Lower lobe of right lung (tissue), 2 donors: ENCODE data around the gene RECK. TPM values are rescaled to one million over a fixed set of nuclear protein-coding genes. Genes with fewer than 3 reads are reported as not detected.

Experiments
- ATAC-seq, 2 donors: fragments of 200-7000 bp; cut with Tn5 transposase; one replicate each; pipeline ENCODE4 v1.9.1; 2020 to 2022; ENCODE audit warnings: mild to moderate bottlenecking in 2 of 2, moderate library complexity in 2 of 2
- DNase-seq: peaks from one replicate; pipeline ENCODE4 v3.0.0-alpha.2; 2020
- H3K27ac ChIP-seq: fragments of 200-600 bp; one replicate; pipeline ENCODE4 v1.8.0; 2022
- H3K27me3 ChIP-seq: fragments of 200-600 bp; one replicate; pipeline ENCODE4 v1.8.0; 2022; ENCODE audit warnings: low read depth
- H3K36me3 ChIP-seq: fragments of 200-600 bp; one replicate; pipeline ENCODE4 v1.8.0; 2022; ENCODE audit warnings: mild to moderate bottlenecking
- H3K4me1 ChIP-seq: fragments of 200-600 bp; one replicate; pipeline ENCODE4 v1.8.0; 2022
- H3K4me3 ChIP-seq: fragments of 200-600 bp; one replicate; pipeline ENCODE4 v1.8.0; 2022; ENCODE audit warnings: mild to moderate bottlenecking
- H3K9me3 ChIP-seq: fragments of 200-600 bp; one replicate; pipeline ENCODE4 v1.8.0; 2022
- CTCF ChIP-seq: fragments of 200-600 bp; IDR thresholded peaks from one replicate; pipeline ENCODE4 v1.8.0; 2022; ENCODE audit warnings: antibody characterized with exemption, mild to moderate bottlenecking
- intact Hi-C: fragments of 100-400 bp; cut with DNase I; formaldehyde crosslinking; loops from one replicate; pipeline ENCODE4 v1.11.0; 2022
- total RNA-seq: library from RNA; stranded (reverse); fragmentation: NEBNext Ultra II Directional; extraction: Animal tissue kit (Norgen Biotek cat#: 25700); gene quantifications from one replicate; pipeline ENCODE4 v1.2.1, GENCODE V29; 2021
- donor health status: DM: no; HTN: yes; CAD: no; lungs with severe emphysema.

RECK gene
- total RNA-seq, 1 donor from 2014 or later, result 15.2 TPM

- DNase-seq, result no peak
- H3K4me3 ChIP-seq, result no peak overlapping the region
- H3K27ac ChIP-seq, result no peak overlapping the region
- peaks cover 12% of the 10 kb centered on the region for H3K4me1 ChIP-seq
- ATAC-seq, result no peak
- no peak for TF ChIP-seq CTCF
- H3K36me3 ChIP-seq, result peaks cover 24% of the 10 kb centered on the region
- intact Hi-C loops, result no loop called here
- H3K9me3 ChIP-seq, result no peaks in the 10 kb centered on the region
- no peaks in the 10 kb centered on the region for H3K27me3 ChIP-seq
These were observed 86.8 kb downstream of the RECK start for GRCh38 chr9:36123515-36123914.

- intact Hi-C loops, result no loop called here
- Histone ChIP-seq H3K4me3 (no peak overlapping the region), H3K4me1 (peaks cover 8% of the 10 kb centered on the region), H3K9me3 (no peaks in the 10 kb centered on the region), H3K27ac (no peak overlapping the region), H3K36me3 (peaks cover 24% of the 10 kb centered on the region), H3K27me3 (no peaks in the 10 kb centered on the region)
- ATAC-seq, result no peak
- no peak for TF ChIP-seq CTCF
- DNase-seq, result no peak
These were observed 88.5 kb downstream of the RECK start for GRCh38 chr9:36125062-36125855.

GRCh38 chr9:36126016-36126730, 89.5 kb downstream of the RECK start:
- Histone ChIP-seq H3K4me3 (no peak overlapping the region), H3K27me3 (no peaks in the 10 kb centered on the region), H3K9me3 (no peaks in the 10 kb centered on the region), H3K4me1 (peaks cover 8% of the 10 kb centered on the region), H3K36me3 (peaks cover 23% of the 10 kb centered on the region), H3K27ac (peak overlapping the region; percentile 6)
- TF ChIP-seq CTCF, result no peak
- ATAC-seq (no peak), DNase-seq (no peak)
- intact Hi-C loops, result no loop called here

- no peak overlapping the region for H3K4me3 ChIP-seq
- DNase-seq, result no peak
- no peak for TF ChIP-seq CTCF
- H3K36me3 ChIP-seq, result peaks cover 8% of the 10 kb centered on the region
- H3K4me1 ChIP-seq, result peaks cover 8% of the 10 kb centered on the region
- intact Hi-C loops, result no loop called here
- H3K9me3 ChIP-seq, result no peaks in the 10 kb centered on the region
- peak; percentile 79 to 88 for ATAC-seq
- H3K27ac ChIP-seq, result peak overlapping the region; percentile 41
- H3K27me3 ChIP-seq, result no peaks in the 10 kb centered on the region
These were observed 91.0 kb downstream of the RECK start for GRCh38 chr9:36127652-36128244.

- intact Hi-C loops, result no loop called here
- Histone ChIP-seq H3K27ac (no peak overlapping the region), H3K4me1 (peaks cover 8% of the 10 kb centered on the region), H3K36me3 (peaks cover 2% of the 10 kb centered on the region), H3K4me3 (no peak overlapping the region), H3K27me3 (no peaks in the 10 kb centered on the region), H3K9me3 (no peaks in the 10 kb centered on the region)
- no peak for TF ChIP-seq CTCF
- DNase-seq (no peak), ATAC-seq (peak; percentile 67 to 70)
These were observed 91.6 kb downstream of the RECK start for GRCh38 chr9:36128349-36128748.
